ENCODE results near the gene MACROD2.

MACROD2 gene

DNA sequence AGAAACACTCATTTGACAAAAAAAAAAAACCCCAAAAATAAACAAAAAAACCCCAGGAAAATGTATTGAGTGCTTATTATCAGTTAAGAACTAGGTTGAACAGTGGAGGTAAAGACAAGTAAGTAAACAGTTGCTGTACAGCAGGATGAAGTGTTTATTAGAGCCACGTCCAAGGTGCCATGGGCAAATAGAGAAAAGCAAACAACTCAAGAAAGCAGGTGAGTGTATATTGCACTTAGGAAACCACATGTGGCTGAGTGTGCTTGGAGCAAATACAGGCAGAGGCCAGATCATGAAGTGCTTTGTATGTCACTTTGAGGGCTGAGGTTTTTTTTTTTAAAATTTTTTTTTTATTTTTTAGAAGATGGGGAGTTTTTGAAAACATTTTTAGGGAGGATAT lies 98.3 kb downstream of the MACROD2 start:
- no peak overlapping the region for H3K27ac ChIP-seq
- no peak for TF ChIP-seq ZFX (IDR thresholded peaks at IDR 0.05)
- TF ChIP-seq, protein P1, sequence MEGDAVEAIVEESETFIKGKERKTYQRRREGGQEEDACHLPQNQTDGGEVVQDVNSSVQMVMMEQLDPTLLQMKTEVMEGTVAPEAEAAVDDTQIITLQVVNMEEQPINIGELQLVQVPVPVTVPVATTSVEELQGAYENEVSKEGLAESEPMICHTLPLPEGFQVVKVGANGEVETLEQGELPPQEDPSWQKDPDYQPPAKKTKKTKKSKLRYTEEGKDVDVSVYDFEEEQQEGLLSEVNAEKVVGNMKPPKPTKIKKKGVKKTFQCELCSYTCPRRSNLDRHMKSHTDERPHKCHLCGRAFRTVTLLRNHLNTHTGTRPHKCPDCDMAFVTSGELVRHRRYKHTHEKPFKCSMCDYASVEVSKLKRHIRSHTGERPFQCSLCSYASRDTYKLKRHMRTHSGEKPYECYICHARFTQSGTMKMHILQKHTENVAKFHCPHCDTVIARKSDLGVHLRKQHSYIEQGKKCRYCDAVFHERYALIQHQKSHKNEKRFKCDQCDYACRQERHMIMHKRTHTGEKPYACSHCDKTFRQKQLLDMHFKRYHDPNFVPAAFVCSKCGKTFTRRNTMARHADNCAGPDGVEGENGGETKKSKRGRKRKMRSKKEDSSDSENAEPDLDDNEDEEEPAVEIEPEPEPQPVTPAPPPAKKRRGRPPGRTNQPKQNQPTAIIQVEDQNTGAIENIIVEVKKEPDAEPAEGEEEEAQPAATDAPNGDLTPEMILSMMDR (conservative IDR thresholded peaks at IDR 0.05), result no peak

DNA sequence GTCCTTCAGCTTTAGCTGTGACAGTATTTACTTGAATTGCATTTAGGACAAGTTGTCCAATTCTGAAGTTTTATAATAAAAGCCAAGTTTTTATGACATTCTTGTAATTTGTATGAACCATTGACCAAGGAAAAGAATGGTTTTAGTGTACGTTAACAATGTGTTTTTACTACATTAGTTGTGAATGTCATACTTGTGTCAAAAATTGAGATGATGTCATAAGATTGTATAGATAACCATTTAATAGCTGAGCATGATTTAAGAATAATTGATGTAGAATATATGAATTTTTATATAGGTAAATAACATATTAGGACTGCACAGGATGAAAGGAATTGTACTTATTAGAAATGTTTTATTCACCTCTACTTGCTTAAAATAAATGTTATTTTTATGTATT lies 102.9 kb downstream of the MACROD2 start:
- TF ChIP-seq, protein P1 (conservative IDR thresholded peaks at IDR 0.05), result no peak
- TF ChIP-seq ZFX (IDR thresholded peaks at IDR 0.05), result no peak
- no peak overlapping the region for H3K27ac ChIP-seq

DNA sequence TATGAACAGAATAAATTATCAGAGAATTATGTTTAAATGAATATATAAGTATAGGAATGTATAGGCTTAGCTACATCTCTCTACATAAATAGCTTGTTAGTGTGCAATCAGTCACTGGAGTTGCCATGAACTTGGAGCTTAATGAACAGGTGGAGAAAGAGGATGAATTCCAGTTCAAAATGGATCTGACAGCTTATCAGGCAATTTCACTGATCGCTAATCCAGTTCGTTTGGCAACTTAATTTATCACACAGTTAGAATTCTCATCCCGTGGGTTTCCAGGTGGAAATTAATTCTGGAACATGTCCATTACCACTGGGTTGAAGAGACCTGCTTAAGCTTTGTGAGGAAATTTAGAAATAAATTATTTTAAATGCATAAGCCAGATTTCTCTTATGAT lies 118.1 kb downstream of the MACROD2 start:
- TF ChIP-seq, protein P1 (conservative IDR thresholded peaks at IDR 0.05), result no peak
- TF ChIP-seq ZFX (IDR thresholded peaks at IDR 0.05), result no peak
- no peak overlapping the region for H3K27ac ChIP-seq

DNA sequence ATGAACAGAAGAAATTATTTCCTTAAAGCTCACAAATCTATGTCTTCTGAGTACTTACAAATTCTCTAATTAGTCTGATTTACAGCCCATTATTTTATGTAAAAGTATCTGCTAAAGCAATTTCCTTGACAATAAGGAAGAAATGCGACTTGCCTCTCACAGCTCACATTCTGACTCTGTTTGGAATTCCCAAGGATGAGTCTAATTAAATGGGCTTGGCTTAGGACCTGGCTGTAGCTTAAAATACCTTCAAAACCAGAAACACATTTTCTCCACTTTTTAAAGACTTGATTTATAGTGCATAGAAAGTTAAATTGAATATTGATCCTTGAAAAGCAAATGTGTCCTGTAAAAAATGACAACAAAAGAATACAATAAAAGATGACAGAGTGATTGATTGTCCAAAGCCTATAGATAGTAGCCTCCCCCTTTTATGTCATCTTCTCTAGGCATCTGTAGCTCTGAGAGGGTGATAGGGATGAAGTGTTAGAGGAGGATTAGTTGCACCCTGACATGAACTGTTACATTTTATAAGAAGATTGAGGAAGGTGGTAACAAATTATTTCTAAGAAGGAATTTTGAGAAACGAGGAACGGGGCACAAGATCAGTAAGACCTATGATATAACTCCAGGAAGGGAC lies 118.9 kb downstream of the MACROD2 start:
- TF ChIP-seq ZFX (IDR thresholded peaks at IDR 0.05), result no peak
- no peak overlapping the region for H3K27ac ChIP-seq

DNA sequence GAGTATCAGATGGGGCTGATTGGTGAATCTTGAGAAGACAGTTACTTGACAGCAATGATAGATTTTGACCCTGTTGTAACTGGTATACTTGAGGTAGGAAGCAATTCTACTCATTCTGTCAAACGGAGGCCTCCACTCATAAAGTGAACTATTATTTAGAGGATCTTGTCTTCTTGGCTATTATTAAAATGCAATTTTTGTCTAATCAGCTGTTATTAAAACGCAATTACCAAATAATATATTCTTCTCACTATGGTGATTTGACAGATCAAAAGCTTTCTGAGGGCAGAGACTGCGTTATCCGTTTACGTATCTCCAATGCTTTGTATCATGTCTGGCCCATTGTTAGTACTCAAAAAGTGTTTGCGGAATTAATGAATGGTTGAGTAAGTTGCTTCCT lies 120.7 kb downstream of the MACROD2 start:
- no peak for TF ChIP-seq ZFX (IDR thresholded peaks at IDR 0.05)
- TF ChIP-seq, protein P1 (conservative IDR thresholded peaks at IDR 0.05), result no peak
- no peak overlapping the region for H3K27ac ChIP-seq

DNA sequence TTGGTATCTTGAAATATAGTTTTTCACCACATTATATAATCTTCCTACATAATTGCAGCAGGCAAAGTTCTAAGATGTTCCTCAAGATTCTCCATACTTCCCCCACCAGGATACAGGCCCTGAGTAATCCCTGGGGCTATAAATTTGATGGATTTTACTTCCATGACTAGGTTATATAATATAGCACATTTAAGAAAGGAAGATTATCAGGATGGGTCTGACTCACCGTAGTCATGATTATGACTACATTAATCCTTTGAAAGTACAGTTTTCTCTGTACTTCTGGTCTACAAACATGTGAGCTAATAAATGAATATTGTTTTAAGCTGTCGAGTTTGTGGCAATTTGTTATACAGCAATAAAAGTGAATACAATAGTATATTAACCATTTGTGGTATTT lies 122.5 kb downstream of the MACROD2 start:
- no peak overlapping the region for H3K27ac ChIP-seq
- TF ChIP-seq ZFX (IDR thresholded peaks at IDR 0.05), result no peak
- TF ChIP-seq, protein P1 (conservative IDR thresholded peaks at IDR 0.05), result no peak

DNA sequence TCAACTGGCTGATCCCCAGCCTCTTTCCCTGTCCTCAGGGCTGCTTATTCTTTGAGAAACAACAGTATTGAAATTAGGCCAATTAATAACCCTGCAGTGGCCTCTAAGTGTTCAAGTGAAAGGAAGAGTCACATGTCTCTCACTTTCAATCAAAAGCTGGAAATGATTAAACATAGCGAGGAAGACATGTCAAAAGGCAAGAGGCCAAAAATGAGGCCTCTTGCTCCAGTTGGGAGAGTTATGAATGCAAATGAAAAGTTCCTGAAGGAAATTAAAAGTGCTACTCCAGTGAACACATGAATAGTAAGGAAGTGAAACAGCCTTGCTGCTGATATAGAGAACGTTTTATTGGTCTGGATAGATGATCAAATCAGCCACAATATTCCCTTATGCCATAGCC lies 131.5 kb downstream of the MACROD2 start:
- H3K27ac ChIP-seq, result no peak overlapping the region
- TF ChIP-seq, protein P1 (conservative IDR thresholded peaks at IDR 0.05), result no peak
- no peak for TF ChIP-seq ZFX (IDR thresholded peaks at IDR 0.05)

DNA sequence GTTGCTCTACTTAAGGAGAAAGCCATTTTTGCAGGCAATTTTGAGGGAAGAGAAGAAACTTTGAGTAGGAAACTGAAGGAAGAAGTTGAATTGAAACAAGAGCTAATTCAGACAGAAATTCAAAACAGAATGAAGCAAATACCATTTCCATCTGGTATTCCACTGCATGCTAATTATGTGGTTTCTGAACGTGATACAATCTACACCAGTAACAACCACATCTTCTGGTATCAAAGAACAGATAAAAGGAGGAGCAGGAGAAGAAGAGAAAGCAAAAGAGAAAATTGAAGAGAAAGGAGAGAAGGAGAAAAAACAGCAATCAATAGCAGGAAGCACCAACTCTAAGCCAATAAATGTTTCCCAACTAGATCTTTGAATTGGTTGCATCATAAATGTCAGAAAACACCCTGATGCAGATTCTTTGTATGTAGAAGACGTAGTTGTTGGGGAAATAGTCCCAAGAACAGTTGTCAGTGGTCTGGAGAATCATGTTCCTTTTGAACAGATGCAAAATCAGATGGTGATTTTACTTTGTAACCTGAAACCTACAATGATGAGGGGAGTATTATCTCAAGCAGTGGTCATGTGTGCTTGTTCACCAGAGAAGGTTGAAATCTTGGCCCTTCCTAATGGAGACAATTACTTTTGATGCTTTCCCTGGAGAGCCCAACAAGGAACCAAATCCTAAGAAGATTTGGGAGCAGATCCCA lies 132.4 kb downstream of the MACROD2 start:
- TF ChIP-seq ZFX (IDR thresholded peaks at IDR 0.05), result no peak
- TF ChIP-seq, protein P1 (conservative IDR thresholded peaks at IDR 0.05), result no peak
- no peak overlapping the region for H3K27ac ChIP-seq
